NCI-H2171 treated with DMSO at 0.1 percent for 48 hours (cell line): ENCODE results near the gene UST.
A peak's percentile ranks its signal among the peaks of the same experiment; 100 is the strongest.

Source experiments
- DNase-seq: peaks from one replicate; lab custom pipeline; 2025; lab: John Stamatoyannopoulos, UW

UST gene

DNA sequence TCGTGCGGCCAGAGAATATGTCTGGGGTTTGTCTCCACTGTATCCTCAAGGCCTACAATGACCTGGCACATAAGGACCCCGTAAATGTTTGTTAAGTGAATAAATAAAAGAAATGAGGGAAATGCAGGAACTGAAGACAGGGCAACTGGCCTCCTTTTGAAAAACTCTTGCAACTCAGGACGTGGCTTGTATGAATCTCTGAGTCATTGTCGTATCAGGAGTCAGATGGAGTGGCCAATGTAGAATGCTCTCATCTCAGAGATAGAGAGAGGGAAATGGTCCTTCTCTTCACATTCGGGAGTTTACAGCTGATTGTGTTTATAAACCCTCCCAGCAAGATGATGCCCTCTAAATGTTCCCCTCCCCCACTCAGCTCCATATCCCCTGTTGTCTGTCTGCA lies 57.1 kb downstream of the UST start:
- no peak for DNase-seq

GRCh38 chr6:148805777-148806176 lies 58.9 kb downstream of the UST start:
- no peak for DNase-seq

DNA sequence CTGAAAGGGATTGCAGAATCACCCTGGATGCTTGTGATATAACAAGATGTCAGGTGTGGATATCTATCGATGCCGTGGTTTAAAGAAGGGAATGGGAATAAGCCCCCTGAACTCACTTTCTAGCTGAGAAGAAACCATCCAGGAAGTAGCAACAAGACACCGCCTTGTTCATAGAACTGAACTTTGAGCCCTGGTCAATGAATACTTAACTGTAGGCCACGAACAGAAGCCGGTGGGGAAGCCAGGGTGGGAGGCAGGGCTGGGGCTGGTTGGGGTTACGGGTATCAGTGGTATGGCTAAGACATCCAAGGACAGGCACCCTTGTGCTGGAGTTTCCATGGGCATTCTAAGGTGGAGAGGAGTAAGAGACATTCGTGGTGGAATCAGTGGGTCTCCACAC lies 61.0 kb downstream of the UST start:
- DNase-seq: no peak

- no peak for DNase-seq
Measured at GRCh38 chr6:148808786-148809304, 62.0 kb downstream of the UST start.

DNA sequence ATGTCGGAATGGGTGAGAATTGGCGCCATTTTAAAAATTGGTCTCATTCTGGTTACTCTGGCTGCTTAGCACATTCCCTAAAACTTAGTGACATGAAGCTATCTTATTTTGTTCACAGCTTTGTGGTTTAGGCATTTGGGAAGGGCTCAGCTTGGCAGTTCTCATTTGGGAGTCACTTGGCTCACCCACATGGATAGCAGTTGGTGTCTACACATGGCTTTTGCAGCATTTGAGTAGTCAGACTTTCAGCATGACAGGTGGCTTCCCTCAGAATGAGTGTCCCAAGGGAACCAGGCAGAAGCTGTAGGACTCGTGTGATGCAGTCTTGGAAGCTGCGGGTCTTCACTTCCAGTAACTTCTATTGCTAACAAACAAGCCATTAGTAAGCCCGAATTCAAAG lies 64.6 kb downstream of the UST start:
- DNase-seq: peak; percentile 91

GRCh38 chr6:148814082-148814790 lies 67.4 kb downstream of the UST start:
- DNase-seq: no peak

DNA sequence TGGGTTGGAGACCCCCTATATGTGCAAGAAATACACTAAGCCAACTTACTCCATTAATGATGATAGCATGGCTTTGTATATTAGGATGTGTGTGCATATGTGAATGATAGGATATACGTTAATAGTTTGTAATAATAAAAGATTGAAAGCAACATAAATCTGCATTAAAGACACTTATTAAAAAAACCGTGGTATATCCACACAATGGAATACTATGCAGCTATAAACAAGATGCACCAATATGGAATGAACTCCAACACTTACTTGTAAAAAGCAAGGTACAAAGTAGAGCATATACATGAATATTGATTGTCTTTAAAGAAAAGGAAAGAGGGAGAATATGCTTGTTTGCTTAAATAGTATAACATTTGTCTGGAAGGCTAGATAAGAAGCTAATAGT lies 68.0 kb downstream of the UST start:
- no peak for DNase-seq

- no peak for DNase-seq
Measured at GRCh38 chr6:148816117-148816516, 69.3 kb downstream of the UST start.

DNA sequence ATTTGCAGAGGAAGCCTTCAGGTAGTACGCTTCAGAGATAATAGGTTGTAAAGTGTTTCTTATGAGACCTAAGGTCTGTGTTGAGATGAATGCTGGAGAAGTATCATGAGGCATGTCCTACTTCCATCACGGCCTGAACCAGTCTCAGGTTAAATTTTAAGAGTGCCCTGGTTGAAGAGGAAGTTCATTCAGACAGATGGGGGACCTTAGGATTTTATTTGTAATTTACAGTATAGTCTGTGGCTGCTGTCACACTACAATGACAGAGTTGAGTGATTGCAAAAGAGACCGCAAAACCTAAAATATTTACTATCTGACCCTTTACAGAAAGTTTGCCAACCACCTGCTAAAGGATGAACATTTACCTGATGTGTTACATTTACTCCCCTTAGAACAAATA lies 70.9 kb downstream of the UST start:
- DNase-seq: no peak

DNA sequence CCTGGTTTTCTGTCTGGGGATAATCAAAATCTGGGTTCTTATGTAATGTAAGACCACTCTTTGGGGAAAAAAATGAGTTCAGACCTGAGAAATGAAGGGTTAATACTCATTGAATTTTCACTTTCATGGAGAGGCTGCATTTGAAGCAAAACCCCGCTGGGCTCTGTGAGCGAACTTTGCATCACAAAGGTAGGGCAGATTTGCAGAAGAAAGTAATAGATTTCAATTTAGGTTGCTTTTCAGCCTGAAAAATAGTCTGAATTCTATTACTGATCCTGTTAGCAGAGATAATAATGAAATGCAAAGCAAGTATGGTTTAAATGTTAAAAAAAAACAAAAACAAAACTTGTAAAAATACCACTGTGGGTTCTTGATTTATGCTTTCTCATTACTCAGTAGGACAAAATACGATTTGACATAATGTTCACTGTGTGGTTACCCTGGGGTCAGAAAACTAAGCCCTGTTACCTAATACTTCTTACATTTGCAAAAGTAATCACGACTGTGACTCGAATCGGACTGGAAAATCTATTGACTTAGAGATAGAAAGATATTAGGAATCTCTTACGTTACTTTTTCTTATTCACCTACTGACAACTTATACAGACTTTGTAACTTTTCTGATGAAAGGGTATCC lies 72.2 kb downstream of the UST start:
- no peak for DNase-seq

DNA sequence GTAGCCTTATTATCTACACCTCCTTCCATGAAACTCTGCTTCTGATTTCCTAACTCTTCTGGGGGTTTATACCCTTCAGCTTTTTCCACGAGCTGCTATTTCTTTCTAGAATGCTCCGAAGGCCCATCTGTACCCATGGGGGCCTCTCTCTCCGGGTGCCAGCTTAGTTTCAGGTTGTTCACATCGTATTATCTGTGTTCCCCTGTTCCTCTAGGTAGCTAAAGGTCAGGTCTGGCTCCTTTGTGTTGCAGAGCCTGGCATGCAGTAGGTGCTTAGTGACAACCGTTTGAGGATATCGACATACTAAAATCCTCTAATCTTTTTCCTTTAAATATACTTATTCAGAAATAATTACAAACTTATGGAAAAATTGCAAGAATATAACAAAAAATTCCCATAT lies 73.0 kb downstream of the UST start:
- no peak for DNase-seq

- DNase-seq: no peak
Measured at GRCh38 chr6:148822819-148823218, 76.0 kb downstream of the UST start.

DNA sequence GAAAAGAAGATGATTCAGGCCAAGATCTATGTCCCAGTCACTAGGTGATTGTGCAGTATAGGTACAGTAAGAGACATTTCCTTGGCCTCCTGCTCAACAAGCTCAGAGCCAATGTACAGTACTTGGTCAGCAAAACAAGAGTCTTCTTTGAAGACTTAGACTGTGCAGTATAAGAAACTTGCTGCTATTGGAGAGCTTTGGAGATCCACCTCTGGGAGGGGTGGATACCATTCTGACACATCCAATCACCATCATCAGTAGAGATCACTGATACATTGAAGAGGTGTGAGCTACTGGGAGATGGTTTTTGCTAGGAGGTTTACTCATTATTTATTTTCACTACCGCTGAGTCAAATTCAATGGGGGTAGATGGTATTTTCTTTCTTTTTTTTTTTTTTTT lies 77.5 kb downstream of the UST start:
- no peak for DNase-seq

DNA sequence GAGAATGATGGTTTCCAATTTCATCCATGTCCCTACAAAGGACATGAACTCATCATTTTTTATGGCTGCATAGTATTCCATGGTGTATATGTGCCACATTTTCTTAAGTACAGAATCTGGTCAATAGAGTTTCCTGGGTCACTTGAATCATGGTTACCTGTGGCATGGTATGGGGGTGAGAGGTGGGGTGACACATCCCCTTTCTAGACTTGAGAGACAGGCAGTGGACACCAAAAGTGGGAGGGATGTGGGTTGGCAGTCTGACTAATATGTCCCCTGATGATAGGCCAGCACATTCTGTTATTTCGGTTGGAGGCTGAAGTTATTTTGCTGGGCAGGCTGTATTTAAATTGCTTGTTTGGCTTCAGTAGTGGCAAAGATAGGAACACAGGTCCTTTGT lies 78.1 kb downstream of the UST start:
- DNase-seq: no peak

- no peak for DNase-seq
Measured at GRCh38 chr6:148825492-148825891, 78.7 kb downstream of the UST start.

GRCh38 chr6:148827416-148828045 lies 80.7 kb downstream of the UST start:
- no peak for DNase-seq

GRCh38 chr6:148828047-148828446 lies 81.2 kb downstream of the UST start:
- no peak for DNase-seq

- no peak for DNase-seq
Measured at GRCh38 chr6:148829415-148830101, 82.7 kb downstream of the UST start.

DNA sequence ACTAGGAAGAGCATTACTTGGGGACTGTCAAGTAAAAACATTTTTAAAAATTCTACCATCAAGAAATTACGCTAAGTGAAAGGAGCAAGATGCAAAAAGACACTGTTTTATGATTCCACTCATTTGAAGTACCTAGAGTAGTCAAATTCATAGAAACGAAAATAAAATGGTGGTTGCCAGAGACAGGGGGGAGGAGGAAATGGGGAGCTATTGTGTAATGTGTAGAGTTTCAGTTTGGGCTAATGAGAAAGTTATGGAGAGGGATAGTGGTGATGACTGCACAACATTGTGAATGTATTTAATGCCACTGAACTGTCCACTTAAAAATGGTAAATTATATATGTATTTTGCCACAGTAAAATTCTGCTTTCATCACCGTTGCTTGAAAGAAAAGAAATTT lies 83.8 kb downstream of the UST start:
- DNase-seq: no peak

DNA sequence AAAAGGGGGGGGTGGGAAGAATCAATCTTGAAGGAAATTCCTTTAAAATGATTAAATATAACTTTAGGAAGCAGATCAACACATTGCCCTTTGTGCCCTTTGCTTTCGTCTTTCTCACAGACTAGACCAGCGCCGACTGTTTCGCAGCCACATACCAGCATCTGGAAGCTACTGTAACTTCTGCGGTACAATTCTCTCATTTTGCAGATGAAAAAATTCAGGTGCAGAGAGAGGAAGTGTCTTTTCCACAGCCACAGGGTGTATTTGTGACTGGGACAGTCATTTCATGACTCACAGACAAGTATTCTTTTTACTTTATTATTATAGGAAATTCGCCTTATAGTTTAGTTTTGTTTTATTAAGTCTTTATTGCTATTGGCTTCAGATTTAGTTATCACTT lies 84.2 kb downstream of the UST start:
- no peak for DNase-seq

- DNase-seq: no peak
Measured at GRCh38 chr6:148831531-148831930, 84.7 kb downstream of the UST start.

DNA sequence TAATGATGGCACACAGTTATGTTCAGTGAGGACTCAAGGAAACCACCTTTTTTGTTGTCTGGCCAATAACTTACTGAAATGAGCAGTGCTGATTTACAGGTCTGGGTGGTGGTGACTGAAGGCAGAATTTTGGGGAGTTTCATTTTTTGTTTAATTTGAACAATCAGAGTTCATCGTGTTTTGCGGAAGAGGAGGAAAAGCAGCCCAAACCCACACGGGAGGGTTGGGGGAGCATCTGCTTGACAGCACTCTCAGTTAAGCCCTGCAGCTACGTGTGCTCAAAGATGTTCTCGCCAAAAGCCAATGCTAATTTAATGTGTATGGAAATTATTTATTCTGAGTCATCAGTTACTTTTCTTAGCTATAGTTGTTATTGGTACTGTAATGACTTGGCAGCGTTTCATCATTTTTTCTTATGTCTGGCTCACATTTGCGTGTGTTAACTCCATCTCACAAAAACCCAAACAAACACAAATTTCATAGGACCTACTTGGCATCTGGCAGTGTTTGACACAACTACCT lies 89.2 kb downstream of the UST start:
- DNase-seq: no peak

GRCh38 chr6:148836751-148837150 lies 89.9 kb downstream of the UST start:
- no peak for DNase-seq
